Liver (tissue), 9 donors: ENCODE data around the gene FASTK. TPM values are rescaled to one million over a fixed set of nuclear protein-coding genes. Genes with fewer than 3 reads are reported as not detected.

Experiments
- DNase-seq: peaks from one replicate; pipeline ENCODE4 v3.0.0-alpha.2; 2017; ENCODE audit warnings: low spot score
- H3K27ac ChIP-seq, 2 donors: one replicate each; pipeline ENCODE4 v1.7.0; 2013; ENCODE audit warnings: inconsistent platforms in 2 of 2, low read length in 2 of 2, control low read depth in 1 of 2, low read depth in 1 of 2, mild to moderate bottlenecking in 1 of 2
- H3K27me3 ChIP-seq, 4 donors: one replicate each; pipeline versions ENCODE4 v1.6.1 to v1.7.0; 2013; ENCODE audit warnings: low read length in 3 of 4, inconsistent platforms in 1 of 4, mild to moderate bottlenecking in 1 of 4, moderate library complexity in 1 of 4; ENCODE audit not compliant: control insufficient read depth in 4 of 4, insufficient read depth in 4 of 4
- H3K36me3 ChIP-seq, 4 donors: one replicate each; pipeline versions ENCODE4 v1.6.1 to v1.7.0; 2013; ENCODE audit warnings: low read length in 3 of 4, mild to moderate bottlenecking in 3 of 4, low read depth in 1 of 4, moderate library complexity in 1 of 4; ENCODE audit not compliant: control insufficient read depth in 4 of 4, insufficient read depth in 3 of 4
- H3K4me1 ChIP-seq, 4 donors: one replicate each; pipeline versions ENCODE4 v1.6.1 to v1.7.0; 2013; ENCODE audit warnings: low read length in 3 of 4, mild to moderate bottlenecking in 3 of 4, moderate library complexity in 1 of 4; ENCODE audit not compliant: control insufficient read depth in 4 of 4, insufficient read depth in 4 of 4
- H3K4me3 ChIP-seq, 3 donors: one replicate each; pipeline versions ENCODE4 v1.6.1 to v1.7.0; 2013; ENCODE audit warnings: low read length in 3 of 3, control low read depth in 1 of 3, low read depth in 1 of 3, mild to moderate bottlenecking in 1 of 3
- H3K9ac ChIP-seq, 2 donors: one replicate each; pipeline ENCODE4 v1.7.0; 2013; ENCODE audit warnings: low read length in 2 of 2, mild to moderate bottlenecking in 2 of 2, moderate library complexity in 2 of 2, control low read depth in 1 of 2, low read depth in 1 of 2
- H3K9me3 ChIP-seq, 4 donors: one replicate each; pipeline versions ENCODE4 v1.6.1 to v1.7.0; 2013; ENCODE audit warnings: low read length in 3 of 4; ENCODE audit not compliant: control insufficient read depth in 4 of 4
- ATF3 ChIP-seq: IDR thresholded peaks from 2 replicates; pipeline ENCODE4 v1.6.1; 2016; ENCODE audit warnings: antibody characterized with exemption
- CTCF ChIP-seq: fragments of 150-350 bp; IDR thresholded peaks from 2 replicates; pipeline ENCODE4 v1.5.1; 2017; ENCODE audit warnings: improper control_type of control experiment, low read depth, low read length; ENCODE audit not compliant: missing input control
- EGR1 ChIP-seq, 2 donors: IDR thresholded peaks; 2 replicates each; pipeline ENCODE4 v1.6.1; 2016 to 2018; ENCODE audit warnings: antibody characterized with exemption in 2 of 2, low read depth in 2 of 2
- FOXA1 ChIP-seq: IDR thresholded peaks from 2 replicates; pipeline ENCODE4 v1.6.1; 2016; ENCODE audit warnings: antibody characterized with exemption
- HNF4A ChIP-seq, 2 donors: conservative IDR thresholded peaks; 2 replicates each; pipeline ENCODE4 v1.6.1; 2016; ENCODE audit warnings: antibody characterized with exemption in 2 of 2, mild to moderate bottlenecking in 2 of 2
- JUND ChIP-seq, 2 donors: IDR thresholded peaks; 2 replicates each; pipeline ENCODE4 v1.6.1; 2016; ENCODE audit warnings: antibody characterized with exemption in 2 of 2
- RAD21 ChIP-seq, 2 donors: IDR thresholded peaks; 2 replicates each; pipeline ENCODE4 v1.6.1; 2016; ENCODE audit warnings: antibody characterized with exemption in 2 of 2, mild to moderate bottlenecking in 2 of 2
- RXRA ChIP-seq, 2 donors: IDR thresholded peaks; 2 replicates each; pipeline ENCODE4 v1.6.1; 2017 to 2018; ENCODE audit warnings: antibody characterized with exemption in 2 of 2, mild to moderate bottlenecking in 1 of 2
- SP1 ChIP-seq: IDR thresholded peaks from 2 replicates; pipeline ENCODE4 v1.6.1; 2018; ENCODE audit warnings: antibody characterized with exemption, mild to moderate bottlenecking
- ZBTB33 ChIP-seq: IDR thresholded peaks from 2 replicates; pipeline ENCODE4 v1.6.1; 2016; ENCODE audit warnings: antibody characterized with exemption
- WGBS: extraction: QIAGEN DNeasy Blood & Tissue Kit; methylation state at CpG from one replicate; pipeline ENCODE4 v1.1.7; 2013; 5-methylcytosine and 5-hydroxymethylcytosine counted together
- polyA plus RNA-seq, 2 donors: library from polyadenylated mRNA; stranded (reverse) in 1 of 2; unstranded in 1 of 2; fragments of 200-250 nt in 1 of 2; fragments of >200 nt in 1 of 2; fragmentation: Nextera tagmentation in 1 of 2; extraction: Ambion mirVana in 1 of 2; gene quantifications; one replicate each; pipeline versions ENCODE4 v1.2.1 to v1.2.3, GENCODE V29; 2013 to 2015
- total RNA-seq, 2 donors: library from RNA; depleted of rRNA; stranded (reverse); fragments of >200 nt; gene quantifications; one replicate each; pipeline ENCODE4 v1.2.3, GENCODE V29; 2014
- TF ChIP-seq, protein P1 (sequence below): IDR thresholded peaks from 2 replicates; pipeline ENCODE4 v1.6.1; 2016; ENCODE audit warnings: antibody characterized with exemption
- donor health status: healthy.
- donor health status: healthy.
- donor health status: healthy.
- donor health status: healthy.
- donor health status: healthy.

Gene FASTK
- total and polyA plus RNA-seq, 4 donors, result 31.1 to 62.8 (median 43.7) TPM

GRCh38 chr7:151114151-151115090 is 33.8 kb upstream of the FASTK start:
- TF ChIP-seq ATF3, result no peak
- TF ChIP-seq CTCF, result no peak
- TF ChIP-seq FOXA1, result no peak
- no peak for TF ChIP-seq EGR1 (IDR thresholded peaks at IDR 0.05; ENCODE audit: low read depth in 2 of 2)
- no peak for TF ChIP-seq RAD21 (IDR thresholded peaks at IDR 0.05)
- TF ChIP-seq JUND (IDR thresholded peaks at IDR 0.05), result no peak
- Histone ChIP-seq H3K9me3 (no peaks in the 10 kb centered on the region), H3K36me3 (peaks cover 3 to 18% (median 10%) of the 10 kb centered on the region in 4 donors), H3K27ac (no peak overlapping the region), H3K27me3 (no peaks in the 10 kb centered on the region), H3K9ac (no peak overlapping the region), H3K4me3 (peak overlapping the region in 1 of 3 donors; percentile 34), H3K4me1 (peaks cover 0 to 6% (median 2%) of the 10 kb centered on the region in 4 donors)
- 61% methylated on average over 101 of the region's 101 CpGs for WGBS
- DNase-seq, result no peak

GRCh38 chr7:151113344-151114150 is 32.9 kb upstream of the FASTK start:
- Histone ChIP-seq H3K9me3 (no peaks in the 10 kb centered on the region), H3K27me3 (no peaks in the 10 kb centered on the region), H3K9ac (no peak overlapping the region), H3K4me3 (no peak overlapping the region), H3K4me1 (peaks cover 0 to 6% (median 2%) of the 10 kb centered on the region in 4 donors), H3K27ac (no peak overlapping the region), H3K36me3 (peaks cover 1 to 9% (median 5%) of the 10 kb centered on the region in 4 donors)
- TF ChIP-seq ZBTB33 (no peak), EGR1 (IDR thresholded peaks at IDR 0.05; ENCODE audit: low read depth in 2 of 2) (no peak), HNF4A (conservative IDR thresholded peaks at IDR 0.05) (no peak)
- WGBS, result 83% methylated on average over 13 of the region's 13 CpGs
- DNase-seq, result no peak

DNA sequence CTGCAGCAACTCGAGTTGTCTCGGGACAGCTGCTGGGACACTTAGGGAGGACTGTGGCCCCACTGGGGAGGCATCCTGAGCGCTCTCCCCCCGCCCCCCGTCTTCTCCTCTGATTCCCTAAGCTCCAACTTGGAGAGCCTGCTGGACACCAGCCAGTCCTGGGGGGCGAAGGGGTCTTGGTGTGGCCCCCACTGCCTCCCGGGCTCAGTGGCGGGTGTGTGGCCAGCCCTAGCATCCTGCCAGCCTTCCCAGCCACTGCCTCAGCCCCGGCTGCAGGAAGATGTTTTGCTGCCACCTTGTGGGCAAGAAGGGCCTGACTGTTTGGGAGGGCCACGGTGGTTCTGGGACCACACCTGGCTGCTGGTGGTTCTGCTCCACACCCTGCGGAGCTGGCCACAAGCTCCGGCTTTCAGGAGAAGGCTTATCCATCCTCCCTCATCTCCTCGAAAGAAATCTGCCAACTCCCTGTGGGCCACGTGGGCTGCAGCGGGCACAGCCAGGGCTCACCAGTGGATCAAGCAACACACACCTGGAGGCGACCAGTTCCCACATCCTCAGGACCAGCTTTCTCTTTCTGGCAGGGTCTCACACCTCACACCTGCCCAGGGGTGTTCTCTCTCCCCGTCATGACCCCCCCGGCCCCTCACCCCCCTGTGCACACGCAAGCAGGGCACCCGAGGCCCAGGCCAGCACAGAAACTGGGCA is 30.5 kb upstream of the FASTK start:
- no peak for TF ChIP-seq SP1
- TF ChIP-seq RXRA (IDR thresholded peaks at IDR 0.05), result no peak
- peak; percentile 91 to 95 for TF ChIP-seq RAD21 (IDR thresholded peaks at IDR 0.05)
- TF ChIP-seq CTCF, result peak; percentile 85
- TF ChIP-seq, protein P1, sequence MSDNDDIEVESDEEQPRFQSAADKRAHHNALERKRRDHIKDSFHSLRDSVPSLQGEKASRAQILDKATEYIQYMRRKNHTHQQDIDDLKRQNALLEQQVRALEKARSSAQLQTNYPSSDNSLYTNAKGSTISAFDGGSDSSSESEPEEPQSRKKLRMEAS, result no peak
- Histone ChIP-seq H3K27me3 (no peaks in the 10 kb centered on the region), H3K9ac (no peak overlapping the region), H3K27ac (no peak overlapping the region), H3K4me3 (no peak overlapping the region), H3K36me3 (no peaks in the 10 kb centered on the region), H3K9me3 (no peaks in the 10 kb centered on the region), H3K4me1 (peaks cover 0 to 6% (median 2%) of the 10 kb centered on the region in 4 donors)
- peak; percentile 78 for DNase-seq
- 46% methylated on average over 20 of the region's 20 CpGs for WGBS
